NCI-H748 treated with DMSO at 0.1 percent for 48 hours (cell line): ENCODE data around the gene ORAI3.
A peak's percentile ranks its signal among the peaks of the same experiment; 100 is the strongest.

Source experiments
- DNase-seq: peaks from one replicate; lab custom pipeline; 2025; lab: John Stamatoyannopoulos, UW

The ORAI3 gene

GRCh38 chr16:30948667-30949649 is at the start of gene ORAI3:
ORAI3 (plus strand) TSS chr16:30949068; CDS start chr16:30949290, 222 bp downstream.
- no peak for DNase-seq

- no peak for DNase-seq
Measured at GRCh38 chr16:30899794-30900193, 49.1 kb upstream of the ORAI3 start.

- DNase-seq: no peak
Measured at GRCh38 chr16:30900588-30900987, 48.3 kb upstream of the ORAI3 start.

GRCh38 chr16:30901201-30902028 is 47.5 kb upstream of the ORAI3 start:
- DNase-seq: no peak

- DNase-seq: no peak
Measured at GRCh38 chr16:30902029-30902972, 46.6 kb upstream of the ORAI3 start.

- DNase-seq: no peak
Measured at GRCh38 chr16:30903002-30903401, 45.9 kb upstream of the ORAI3 start.

GRCh38 chr16:30903596-30903995 is 45.3 kb upstream of the ORAI3 start:
- no peak for DNase-seq

- DNase-seq: no peak
Measured at GRCh38 chr16:30904114-30904780, 44.6 kb upstream of the ORAI3 start.

GRCh38 chr16:30907064-30907463 is 41.8 kb upstream of the ORAI3 start:
- DNase-seq: no peak

- no peak for DNase-seq
Measured at GRCh38 chr16:30910427-30911029, 38.3 kb upstream of the ORAI3 start.

GRCh38 chr16:30912794-30913412 is 36.0 kb upstream of the ORAI3 start:
- no peak for DNase-seq

- no peak for DNase-seq
Measured at GRCh38 chr16:30914830-30915229, 34.0 kb upstream of the ORAI3 start.

GRCh38 chr16:30918614-30919013 is 30.3 kb upstream of the ORAI3 start:
- DNase-seq: no peak

GRCh38 chr16:30920891-30921290 is 28.0 kb upstream of the ORAI3 start:
- no peak for DNase-seq

- no peak for DNase-seq
Measured at GRCh38 chr16:30921459-30921747, 27.5 kb upstream of the ORAI3 start.

GRCh38 chr16:30921748-30922419 is 27.0 kb upstream of the ORAI3 start:
- DNase-seq: peak; percentile 80

GRCh38 chr16:30922420-30922959 is 26.4 kb upstream of the ORAI3 start:
- peak; percentile 94 for DNase-seq

- DNase-seq: peak; percentile 89
Measured at GRCh38 chr16:30922960-30923535, 25.8 kb upstream of the ORAI3 start.

- DNase-seq: no peak
Measured at GRCh38 chr16:30923554-30924075, 25.3 kb upstream of the ORAI3 start, which contains the start of gene FBXL19. FBXL19 (plus strand) TSS chr16:30923572; CDS start chr16:30925755, 2,183 bp downstream.
